Mesenchymal stem cell (in vitro differentiated cells and primary cell): ENCODE measurements around the gene GRK2.
"Not testable (repeated sequence)": the region's sequence is repeated elsewhere in the genome, so short reads cannot be mapped to it uniquely, and the experiment has no call there.

Experiments
- DNase-seq: peaks from one replicate; pipeline ENCODE4 v3.0.0-alpha.2; 2013
- H2AFZ ChIP-seq: one replicate; pipeline ENCODE4 v1.6.1; 2013; ENCODE audit warnings: low read depth, mild to moderate bottlenecking, control low read depth, inconsistent platforms, low read length, moderate library complexity
- H2AK5ac ChIP-seq: 2 replicates; pipeline ENCODE4 v1.6.1; 2013; ENCODE audit warnings: low read length, moderate library complexity, mild to moderate bottlenecking, inconsistent platforms; ENCODE audit not compliant: severe bottlenecking
- H2BK120ac ChIP-seq: one replicate; pipeline ENCODE4 v1.6.1; 2013; ENCODE audit warnings: low read depth, mild to moderate bottlenecking, inconsistent platforms, low read length, moderate library complexity
- H2BK12ac ChIP-seq, 2 experiments: one replicate each; pipeline ENCODE4 v1.6.1; 2013; ENCODE audit warnings: inconsistent platforms in 2 of 2, low read length in 2 of 2, mild to moderate bottlenecking in 2 of 2, moderate library complexity in 2 of 2, control low read depth in 1 of 2
- H2BK15ac ChIP-seq: one replicate; pipeline ENCODE4 v1.6.1; 2013; ENCODE audit warnings: mild to moderate bottlenecking, low read depth, inconsistent platforms; ENCODE audit not compliant: poor library complexity, severe bottlenecking
- H2BK5ac ChIP-seq: 2 replicates; pipeline ENCODE4 v1.6.1; 2013; ENCODE audit warnings: low read depth, mild to moderate bottlenecking, low read length, control low read depth, inconsistent platforms; ENCODE audit not compliant: poor library complexity, severe bottlenecking
- H3K14ac ChIP-seq, 2 experiments: one replicate each; pipeline ENCODE4 v1.6.1; 2013; ENCODE audit warnings: inconsistent platforms in 2 of 2, low read length in 2 of 2, control low read depth in 1 of 2, mild to moderate bottlenecking in 1 of 2, moderate library complexity in 1 of 2
- H3K18ac ChIP-seq, 2 experiments: one replicate each; pipeline ENCODE4 v1.6.1; 2013; ENCODE audit warnings: inconsistent platforms in 2 of 2, low read length in 2 of 2, control low read depth in 1 of 2, low read depth in 1 of 2, mild to moderate bottlenecking in 1 of 2
- H3K23ac ChIP-seq, 2 experiments: one replicate each; pipeline ENCODE4 v1.6.1; 2013; ENCODE audit warnings: inconsistent platforms in 2 of 2, low read length in 2 of 2, mild to moderate bottlenecking in 2 of 2, moderate library complexity in 2 of 2, control low read depth in 1 of 2
- H3K27ac ChIP-seq: 2 replicates; pipeline ENCODE4 v1.5.1; 2013; ENCODE audit warnings: mild to moderate bottlenecking, moderate library complexity, low read length, control low read depth, inconsistent platforms; ENCODE audit not compliant: poor library complexity, severe bottlenecking
- H3K27me3 ChIP-seq, 2 experiments: 2 replicates each; pipeline versions ENCODE4 v1.6.1 to v1.7.0; 2013; ENCODE audit warnings: low read length in 2 of 2, mild to moderate bottlenecking in 2 of 2, moderate library complexity in 2 of 2, control low read depth in 1 of 2, inconsistent platforms in 1 of 2; ENCODE audit not compliant: control insufficient read depth in 1 of 2, insufficient read depth in 1 of 2
- H3K36me3 ChIP-seq, 2 experiments: 2 replicates each; pipeline versions ENCODE4 v1.6.1 to v1.7.0; 2013; ENCODE audit warnings: low read length in 2 of 2, control low read depth in 1 of 2, inconsistent platforms in 1 of 2, low read depth in 1 of 2, mild to moderate bottlenecking in 1 of 2; ENCODE audit not compliant: insufficient read depth in 2 of 2, control insufficient read depth in 1 of 2
- H3K4ac ChIP-seq, 2 experiments: one replicate each; pipeline ENCODE4 v1.6.1; 2013; ENCODE audit warnings: inconsistent platforms in 2 of 2, low read length in 2 of 2, mild to moderate bottlenecking in 2 of 2, moderate library complexity in 2 of 2, control low read depth in 1 of 2, low read depth in 1 of 2
- H3K4me1 ChIP-seq: 2 replicates; pipeline ENCODE4 v1.6.1; 2013; ENCODE audit warnings: low read depth, low read length, control low read depth; ENCODE audit not compliant: control insufficient read depth, insufficient read depth
- H3K4me2 ChIP-seq: 2 replicates; pipeline ENCODE4 v1.6.1; 2013; ENCODE audit warnings: low read length, mild to moderate bottlenecking, inconsistent platforms; ENCODE audit not compliant: poor library complexity, severe bottlenecking
- H3K4me3 ChIP-seq, 2 experiments: 2 replicates each; pipeline versions ENCODE4 v1.5.1 to v1.7.0; 2013; ENCODE audit warnings: low read length in 2 of 2, mild to moderate bottlenecking in 2 of 2, control low read depth in 1 of 2, low read depth in 1 of 2; ENCODE audit not compliant: insufficient read depth in 1 of 2
- H3K79me1 ChIP-seq: replicated peaks from 2 replicates; pipeline ENCODE4 v1.6.1; 2013; ENCODE audit warnings: mild to moderate bottlenecking, control low read depth, low read length, inconsistent platforms; ENCODE audit not compliant: poor library complexity, severe bottlenecking
- H3K9ac ChIP-seq: 2 replicates; pipeline ENCODE4 v1.7.0; 2013; ENCODE audit warnings: mild to moderate bottlenecking, low read length, moderate library complexity
- H3K9me3 ChIP-seq: 2 replicates; pipeline ENCODE4 v1.7.0; 2013; ENCODE audit warnings: mild to moderate bottlenecking, low read length; ENCODE audit not compliant: control insufficient read depth
- H4K8ac ChIP-seq: one replicate; pipeline ENCODE4 v1.6.1; 2013; ENCODE audit warnings: inconsistent platforms, mild to moderate bottlenecking, low read length, moderate library complexity
- H4K91ac ChIP-seq: one replicate; pipeline ENCODE4 v1.6.1; 2013; ENCODE audit warnings: mild to moderate bottlenecking, low read length, inconsistent platforms
- WGBS: methylation state at CpG from one replicate; pipeline ENCODE4 v1.1.7; 2013; ENCODE audit warnings: mixed read lengths; 5-methylcytosine and 5-hydroxymethylcytosine counted together

GRK2 gene

DNA sequence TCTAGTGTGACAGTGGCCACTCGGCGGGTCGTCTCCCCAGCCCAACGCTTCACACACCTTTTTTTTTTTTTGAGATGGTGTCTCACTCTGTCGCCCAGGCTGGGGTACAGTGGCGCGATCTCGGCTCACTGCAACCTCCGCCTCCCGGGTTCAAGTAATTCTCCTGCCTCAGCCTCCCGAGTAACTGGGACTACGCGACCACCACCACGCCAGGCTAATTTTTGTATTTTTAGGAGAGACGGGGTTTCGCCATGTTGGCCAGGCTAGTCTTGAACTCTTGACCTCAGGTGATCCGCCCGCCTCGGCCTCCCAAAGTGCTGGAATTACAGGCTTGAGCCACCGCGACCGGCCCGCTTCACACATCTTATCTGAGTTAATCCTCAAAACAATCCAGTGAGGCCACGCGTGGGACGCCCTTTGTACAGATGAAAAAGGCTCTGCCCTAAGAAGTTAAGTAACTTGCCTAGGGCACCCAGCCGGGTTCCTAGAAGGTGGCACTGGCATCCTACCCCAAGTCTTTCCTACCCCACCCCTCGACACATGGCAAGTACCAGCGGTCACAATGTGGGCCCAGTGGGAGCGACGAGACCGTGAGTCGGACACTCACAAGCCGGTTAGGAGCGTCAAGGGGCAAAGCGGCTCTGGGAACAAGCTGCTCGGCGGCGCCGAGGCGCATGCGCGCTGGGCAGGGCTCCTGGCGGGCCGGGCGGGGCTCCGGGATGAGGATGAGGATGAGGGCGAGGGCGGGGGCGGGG, 5.2 kb upstream of the GRK2 start:
- WGBS, result 47% methylated on average over 49 of the region's 50 CpGs

GRCh38 chr11:67261640-67261945, 4.7 kb upstream of the GRK2 start:
- H3K4me1 ChIP-seq, result peaks cover 14% of the 10 kb centered on the region
- H4K8ac ChIP-seq, result peak overlapping the region; percentile 53
- DNase-seq, result no peak
- no peak overlapping the region for H3K27ac ChIP-seq
- H3K27me3 ChIP-seq, result no peaks in the 10 kb centered on the region
- no peak overlapping the region for H3K14ac ChIP-seq
- peak overlapping the region; percentile 52 for H3K4me2 ChIP-seq
- H2BK15ac ChIP-seq, result no peak overlapping the region
- no peak overlapping the region for H2BK12ac ChIP-seq
- H3K23ac ChIP-seq, result no peak overlapping the region
- peaks cover 4% of the 10 kb centered on the region for H3K79me1 ChIP-seq
- no peak overlapping the region for H4K91ac ChIP-seq
- H2AFZ ChIP-seq, result peak overlapping the region; percentile 29
- H3K36me3 ChIP-seq, result peaks cover 10 to 13% of the 10 kb centered on the region in 2 experiments
- peak overlapping the region; percentile 25 for H3K9ac ChIP-seq
- 19% methylated on average over 13 of the region's 18 CpGs for WGBS
- no peak overlapping the region for H3K4ac ChIP-seq
- no peak overlapping the region for H2AK5ac ChIP-seq
- no peak overlapping the region for H2BK120ac ChIP-seq
- H3K18ac ChIP-seq, result peak overlapping the region in 1 of 2 experiments; percentile 5
- no peaks in the 10 kb centered on the region for H3K9me3 ChIP-seq
- peak overlapping the region in 1 of 2 experiments; percentile 56 for H3K4me3 ChIP-seq
- no peak overlapping the region for H2BK5ac ChIP-seq

More for the DNA sequence above, 5.2 kb upstream of the GRK2 start:
- peaks cover 13% of the 10 kb centered on the region for H3K4me1 ChIP-seq
- H2BK5ac ChIP-seq, H2BK120ac ChIP-seq, H2AK5ac ChIP-seq, H3K9me3 ChIP-seq, H3K27me3 ChIP-seq, H2BK15ac ChIP-seq, H3K79me1 ChIP-seq, H3K27ac ChIP-seq, H3K23ac ChIP-seq, H4K91ac ChIP-seq: not testable (repeated sequence)
- H4K8ac ChIP-seq, result peak overlapping the region; percentile 57
- H3K36me3 ChIP-seq, result peaks cover 16 to 18% of the 10 kb centered on the region in 2 experiments
- H3K14ac ChIP-seq, result peak overlapping the region in 1 of 2 experiments; percentile 84
- DNase-seq, result peak; percentile 66
- H2BK12ac ChIP-seq, result peak overlapping the region in 1 of 2 experiments; percentile 33
- peak overlapping the region; percentile 29 to 47 for H3K4ac ChIP-seq
- H3K9ac ChIP-seq, result peak overlapping the region; percentile 78
- peak overlapping the region; percentile 14 to 73 for H3K18ac ChIP-seq
- peak overlapping the region; percentile 22 to 77 for H3K4me3 ChIP-seq
- H3K4me2 ChIP-seq, result peak overlapping the region; percentile 65
- peak overlapping the region; percentile 91 for H2AFZ ChIP-seq

DNA sequence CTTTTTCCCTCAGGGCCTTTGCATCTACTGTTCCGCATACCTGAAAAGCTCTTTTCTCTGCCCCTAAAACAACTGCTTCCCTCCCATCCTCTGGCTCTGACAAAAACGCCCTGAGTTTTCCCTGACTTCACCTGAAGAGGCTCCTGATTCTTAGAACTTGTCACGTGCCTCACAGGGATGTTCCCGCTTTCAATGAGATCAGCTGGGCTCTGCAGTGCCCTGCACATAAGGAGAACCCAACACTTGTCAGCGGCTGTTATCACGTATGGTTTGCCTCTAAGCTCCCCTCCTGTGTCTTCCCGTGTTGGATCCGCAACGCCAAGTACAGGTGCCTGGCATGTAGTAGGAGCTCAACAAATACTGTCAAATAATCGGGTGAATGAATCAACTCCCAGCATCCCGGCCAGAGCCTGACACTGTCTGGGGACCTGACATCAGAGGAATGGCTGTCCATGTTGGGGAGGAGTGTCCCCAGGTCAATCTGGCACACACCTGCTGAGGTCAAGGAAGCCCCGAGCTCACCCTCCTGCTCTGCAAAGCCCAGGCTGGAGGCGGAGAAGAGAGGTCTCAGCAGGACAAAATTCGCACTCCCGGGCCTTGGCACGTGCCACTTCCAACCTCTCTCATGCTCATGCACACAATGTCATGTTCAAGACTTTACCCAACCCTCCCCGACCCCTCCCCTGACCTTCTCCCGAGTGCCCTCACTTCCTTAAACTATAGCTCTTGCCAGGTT, 4.2 kb upstream of the GRK2 start:
- Histone ChIP-seq H3K4me2 (no peak overlapping the region), H3K9ac (peak overlapping the region; percentile 25), H3K4me1 (peaks cover 15% of the 10 kb centered on the region), H3K4ac (no peak overlapping the region), H2AFZ (peak overlapping the region; percentile 29), H4K8ac (peak overlapping the region; percentile 47), H3K27me3 (no peaks in the 10 kb centered on the region), H2AK5ac (no peak overlapping the region), H3K79me1 (peaks cover 2% of the 10 kb centered on the region), H2BK5ac (no peak overlapping the region), H2BK15ac (no peak overlapping the region), H3K27ac (no peak overlapping the region), H2BK12ac (no peak overlapping the region), H3K23ac (peak overlapping the region in 1 of 2 experiments; percentile 18), H3K14ac (no peak overlapping the region), H3K36me3 (peaks cover 5 to 10% of the 10 kb centered on the region in 2 experiments), H3K9me3 (no peaks in the 10 kb centered on the region), H2BK120ac (no peak overlapping the region), H4K91ac (no peak overlapping the region), H3K18ac (no peak overlapping the region), H3K4me3 (peak overlapping the region in 1 of 2 experiments; percentile 56)
- no peak for DNase-seq
- 68% methylated on average over 15 of the region's 18 CpGs for WGBS
